Measurements from ENCODE around the gene INTS1. TPM values are rescaled to one million over a fixed set of nuclear protein-coding genes. Genes with fewer than 3 reads are reported as not detected.

Gene INTS1
- polyA plus RNA-seq, 2 of the 4 experiments (the other 2 are of a cell fraction) = 14.6 to 48.1 TPM

GRCh38 chr7:1523844-1524243 is 19.7 kb upstream of the INTS1 start:
- TF ChIP-seq BHLHE40 (IDR thresholded peaks at IDR 0.05; ENCODE audit: low read depth, low read length) (no peak), CBX8 (IDR thresholded peaks at IDR 0.05) (no peak), HEYL (CRISPR knock-in tag; IDR thresholded peaks at IDR 0.05) (no peak), EHMT2 (IDR thresholded peaks at IDR 0.05; ENCODE audit: low read depth) (no peak), CBX2 (IDR thresholded peaks at IDR 0.05; ENCODE audit: borderline replicate concordance, low read depth) (no peak), RCOR1 (IDR thresholded peaks at IDR 0.05; ENCODE audit: low read depth, low read length) (no peak), CEBPB (IDR thresholded peaks at IDR 0.05) (no peak), ATOH8 (CRISPR knock-in tag; IDR thresholded peaks at IDR 0.05; ENCODE audit: low read depth) (no peak), FOSL2 (IDR thresholded peaks at IDR 0.05) (no peak), FOSL2 (CRISPR knock-in tag; IDR thresholded peaks at IDR 0.05) (no peak), RFX5 (IDR thresholded peaks at IDR 0.05) (no peak), EHF (CRISPR knock-in tag; IDR thresholded peaks at IDR 0.05) (no peak), HOXB13 (CRISPR knock-in tag; IDR thresholded peaks at IDR 0.05; ENCODE audit: low read depth) (no peak), JUN (IDR thresholded peaks at IDR 0.05) (no peak)
- TF ChIP-seq, protein P1, sequence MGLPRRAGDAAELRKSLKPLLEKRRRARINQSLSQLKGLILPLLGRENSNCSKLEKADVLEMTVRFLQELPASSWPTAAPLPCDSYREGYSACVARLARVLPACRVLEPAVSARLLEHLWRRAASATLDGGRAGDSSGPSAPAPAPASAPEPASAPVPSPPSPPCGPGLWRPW (IDR thresholded peaks at IDR 0.05) = no peak
- TF ChIP-seq, protein P2, sequence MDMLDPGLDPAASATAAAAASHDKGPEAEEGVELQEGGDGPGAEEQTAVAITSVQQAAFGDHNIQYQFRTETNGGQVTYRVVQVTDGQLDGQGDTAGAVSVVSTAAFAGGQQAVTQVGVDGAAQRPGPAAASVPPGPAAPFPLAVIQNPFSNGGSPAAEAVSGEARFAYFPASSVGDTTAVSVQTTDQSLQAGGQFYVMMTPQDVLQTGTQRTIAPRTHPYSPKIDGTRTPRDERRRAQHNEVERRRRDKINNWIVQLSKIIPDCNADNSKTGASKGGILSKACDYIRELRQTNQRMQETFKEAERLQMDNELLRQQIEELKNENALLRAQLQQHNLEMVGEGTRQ (IDR thresholded peaks at IDR 0.05) = no peak
- Histone ChIP-seq H3K4me1 (peaks cover 51% of the 10 kb centered on the region), H3K4me2 (no peak overlapping the region), H3K9me3 (peaks cover 9% of the 10 kb centered on the region), H3K4me3 (no peak overlapping the region), H3K27ac (peak overlapping the region; percentile 95 to 98)
- FAIRE-seq (no peak), ATAC-seq (no peak), DNase-seq (ENCODE audit: low read depth in 1 of 2, low spot score in 1 of 2) (no peak)
- 83% methylated on average over 13 of the region's 17 CpGs for WGBS (ENCODE audit: missing lambda C conversion rate)
- ChIA-PET POLR2A (no interaction called here), CTCF (interaction anchor here (0.6 to 2.1 kb wide), 2 partner anchors 20 to 34 kb away, joined by 4 to 9 read pairs; no protein-coding TSS in a partner anchor)

DNA sequence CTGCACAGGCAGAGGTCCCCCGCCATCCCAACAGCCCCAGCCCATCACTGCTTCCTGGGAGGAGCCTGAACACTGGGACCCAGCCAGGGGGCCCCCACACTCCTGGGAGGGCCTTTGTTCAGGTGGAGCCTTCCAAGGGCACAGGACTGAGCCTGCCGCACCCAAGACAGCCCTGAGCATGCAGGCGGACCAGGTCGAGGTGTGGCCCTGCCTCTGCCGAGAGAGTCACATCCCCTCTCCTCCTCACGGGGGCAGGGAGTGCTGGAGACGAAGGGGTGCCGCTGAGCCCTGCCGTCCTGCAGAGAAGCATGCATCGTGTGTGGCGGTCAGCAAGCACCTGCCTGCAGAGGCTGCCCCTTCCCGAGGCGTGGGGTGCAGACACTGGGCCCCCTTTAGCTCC is 19.0 kb upstream of the INTS1 start:
- peaks cover 51% of the 10 kb centered on the region for H3K4me1 ChIP-seq
- H3K27ac ChIP-seq = peak overlapping the region; percentile 95 to 98
- H3K4me2 ChIP-seq = no peak overlapping the region
- peaks cover 15% of the 10 kb centered on the region for H3K9me3 ChIP-seq
- FAIRE-seq = no peak
- CTCF ChIA-PET = interaction anchor here (1.7 to 2.1 kb wide), 2 partner anchors 32 to 35 kb away, joined by 5 to 9 read pairs; partner anchors contain the start of gene TMEM184A
- POLR2A ChIA-PET = no interaction called here
- TF ChIP-seq, protein P3, sequence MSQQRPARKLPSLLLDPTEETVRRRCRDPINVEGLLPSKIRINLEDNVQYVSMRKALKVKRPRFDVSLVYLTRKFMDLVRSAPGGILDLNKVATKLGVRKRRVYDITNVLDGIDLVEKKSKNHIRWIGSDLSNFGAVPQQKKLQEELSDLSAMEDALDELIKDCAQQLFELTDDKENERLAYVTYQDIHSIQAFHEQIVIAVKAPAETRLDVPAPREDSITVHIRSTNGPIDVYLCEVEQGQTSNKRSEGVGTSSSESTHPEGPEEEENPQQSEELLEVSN (IDR thresholded peaks at IDR 0.05; ENCODE audit: borderline replicate concordance, low read depth) = no peak
- TF ChIP-seq ZFP36 (IDR thresholded peaks at IDR 0.05; ENCODE audit: borderline replicate concordance, partially characterized antibody) = no peak
- no peak for TF ChIP-seq MYC (IDR thresholded peaks at IDR 0.05; ENCODE audit: borderline replicate concordance, low read length)
- no peak for TF ChIP-seq JUN (IDR thresholded peaks at IDR 0.05)
- no peak for TF ChIP-seq ESRRA (IDR thresholded peaks at IDR 0.05; ENCODE audit: borderline replicate concordance, low read length)
- TF ChIP-seq EP300 (IDR thresholded peaks at IDR 0.05) = no peak
- no peak for TF ChIP-seq BHLHE40 (IDR thresholded peaks at IDR 0.05; ENCODE audit: low read depth, low read length)
- TF ChIP-seq EHMT2 (IDR thresholded peaks at IDR 0.05; ENCODE audit: low read depth) = no peak
- peak in 1 of 2 experiments; percentile 43 for DNase-seq (ENCODE audit: low read depth in 1 of 2, low spot score in 1 of 2)
- H3K4me3 ChIP-seq = no peak overlapping the region
- ATAC-seq = no peak
- 62% methylated on average over 10 of the region's 13 CpGs for WGBS (ENCODE audit: missing lambda C conversion rate)

- FAIRE-seq (no peak), DNase-seq (ENCODE audit: low read depth in 1 of 2, low spot score in 1 of 2) (peak in 1 of 2 experiments; percentile 51), ATAC-seq (no peak)
- CTCF ChIA-PET = interaction anchor here (0.8 to 1.7 kb wide), 3 partner anchors 9 to 14 kb away, joined by 3 to 5 read pairs (median 3); partner anchors contain the start of gene MAFK
- Histone ChIP-seq H3K4me1 (peaks cover 47% of the 10 kb centered on the region), H3K9me3 (peaks cover 18% of the 10 kb centered on the region), H3K4me2 (no peak overlapping the region; the same call in 2 of the 3 replicates), H3K4me3 (no peak overlapping the region), H3K27ac (peak overlapping the region; percentile 95 to 98)
- POLR2A ChIA-PET = no interaction called here
- TF ChIP-seq HOXB13 (CRISPR knock-in tag; IDR thresholded peaks at IDR 0.05; ENCODE audit: low read depth) (no peak), KDM5A (IDR thresholded peaks at IDR 0.05) (no peak), CBX8 (IDR thresholded peaks at IDR 0.05) (no peak), ZNF302 (CRISPR knock-in tag; IDR thresholded peaks at IDR 0.05) (no peak), JUN (IDR thresholded peaks at IDR 0.05) (no peak), NFE2L2 (conservative IDR thresholded peaks at IDR 0.05; ENCODE audit: low read length) (no peak)
- 90% methylated on average over 11 of the region's 11 CpGs for WGBS (ENCODE audit: missing lambda C conversion rate)
Observed at GRCh38 chr7:1521456-1521855, 17.3 kb upstream of the INTS1 start.

Data from A549 (cell line).